Skeletal muscle satellite cell (primary cell): ENCODE measurements around the gene PLXNA4.

Experiments
- H3K27me3 ChIP-seq: 2 replicates; pipeline ENCODE4 v1.7.0; 2013; ENCODE audit warnings: low read length; ENCODE audit not compliant: control insufficient read depth, insufficient read depth
- H3K36me3 ChIP-seq: 2 replicates; pipeline ENCODE4 v1.7.0; 2013; ENCODE audit warnings: mild to moderate bottlenecking, control low read depth, low read length; ENCODE audit not compliant: insufficient read depth
- H3K4me1 ChIP-seq: 2 replicates; pipeline ENCODE4 v1.7.0; 2013; ENCODE audit warnings: low read length; ENCODE audit not compliant: control insufficient read depth, insufficient read depth
- H3K4me2 ChIP-seq: 2 replicates; pipeline ENCODE4 v1.7.0; 2013; ENCODE audit warnings: mild to moderate bottlenecking, low read length
- H3K4me3 ChIP-seq: 2 replicates; pipeline ENCODE4 v1.7.0; 2013; ENCODE audit warnings: low read length
- H3K9ac ChIP-seq: 2 replicates; pipeline ENCODE4 v1.7.0; 2013; ENCODE audit warnings: mild to moderate bottlenecking, low read depth, low read length, moderate library complexity
- H3K9me3 ChIP-seq: replicated peaks from 2 replicates; pipeline ENCODE4 v1.7.0; 2013; ENCODE audit warnings: mild to moderate bottlenecking, control low read depth, low read length

The PLXNA4 gene

DNA sequence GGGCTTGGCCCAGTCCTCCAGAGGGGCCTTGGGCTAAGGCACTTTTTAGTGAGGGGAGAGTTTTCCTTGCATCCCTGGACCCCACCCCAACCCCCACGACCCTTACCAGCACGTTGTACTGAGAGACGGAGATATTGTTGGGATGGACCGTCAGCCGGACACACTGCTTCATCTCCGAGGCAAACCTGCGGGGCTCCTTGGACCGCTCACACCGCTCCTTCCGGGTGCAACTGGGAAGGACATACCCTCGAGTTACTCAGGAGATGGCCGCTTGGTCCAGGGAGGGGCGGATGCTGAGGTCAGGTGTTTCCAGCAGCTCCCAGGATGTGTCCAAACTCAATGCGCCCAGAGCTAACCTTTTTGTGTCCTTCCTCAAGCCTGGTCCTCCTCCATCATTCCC is 348.0 kb downstream of the PLXNA4 start:
- Histone ChIP-seq H3K36me3 (no peaks in the 10 kb centered on the region), H3K9ac (no peak overlapping the region), H3K9me3 (no peaks in the 10 kb centered on the region), H3K4me1 (no peaks in the 10 kb centered on the region), H3K4me2 (no peak overlapping the region), H3K4me3 (no peak overlapping the region), H3K27me3 (no peaks in the 10 kb centered on the region)

- H3K9me3 ChIP-seq, result no peaks in the 10 kb centered on the region
- no peaks in the 10 kb centered on the region for H3K27me3 ChIP-seq
- no peak overlapping the region for H3K9ac ChIP-seq
- no peak overlapping the region for H3K4me2 ChIP-seq
- H3K4me3 ChIP-seq, result no peak overlapping the region
- no peaks in the 10 kb centered on the region for H3K4me1 ChIP-seq
- no peaks in the 10 kb centered on the region for H3K36me3 ChIP-seq
Measured at GRCh38 chr7:132226957-132227290, 349.3 kb downstream of the PLXNA4 start.

- Histone ChIP-seq H3K9me3 (no peaks in the 10 kb centered on the region), H3K36me3 (no peaks in the 10 kb centered on the region), H3K4me3 (no peak overlapping the region), H3K9ac (no peak overlapping the region), H3K4me2 (no peak overlapping the region), H3K4me1 (no peaks in the 10 kb centered on the region), H3K27me3 (no peaks in the 10 kb centered on the region)
Measured at GRCh38 chr7:132226046-132226956, 350.0 kb downstream of the PLXNA4 start.

- H3K27me3 ChIP-seq, result no peaks in the 10 kb centered on the region
- no peak overlapping the region for H3K4me2 ChIP-seq
- H3K4me1 ChIP-seq, result no peaks in the 10 kb centered on the region
- no peak overlapping the region for H3K4me3 ChIP-seq
- no peaks in the 10 kb centered on the region for H3K9me3 ChIP-seq
- H3K36me3 ChIP-seq, result no peaks in the 10 kb centered on the region
- H3K9ac ChIP-seq, result no peak overlapping the region
Measured at GRCh38 chr7:132225216-132226030, 350.8 kb downstream of the PLXNA4 start.

DNA sequence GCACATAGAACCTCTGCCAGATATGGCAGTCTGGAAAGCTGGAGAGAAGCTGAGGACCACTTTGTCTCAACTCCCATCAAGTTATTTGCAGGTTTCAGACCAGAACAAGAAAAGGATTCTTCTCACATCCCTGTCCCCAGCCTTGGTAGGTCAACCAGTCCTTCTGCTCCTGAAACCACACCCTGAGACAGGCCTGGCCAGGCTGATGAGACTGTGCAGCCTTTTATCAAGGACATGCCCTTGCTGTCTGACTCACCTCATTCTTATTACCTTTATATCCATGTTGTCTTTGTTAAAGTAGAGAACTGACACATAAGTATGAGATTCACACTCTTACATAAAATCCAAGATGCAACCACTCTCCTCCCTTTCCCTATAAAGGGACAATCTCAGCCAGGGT is 354.9 kb downstream of the PLXNA4 start:
- H3K4me3 ChIP-seq, result no peak overlapping the region
- H3K4me2 ChIP-seq, result no peak overlapping the region
- no peaks in the 10 kb centered on the region for H3K9me3 ChIP-seq
- H3K4me1 ChIP-seq, result no peaks in the 10 kb centered on the region
- no peaks in the 10 kb centered on the region for H3K27me3 ChIP-seq
- no peaks in the 10 kb centered on the region for H3K36me3 ChIP-seq
- no peak overlapping the region for H3K9ac ChIP-seq

- Histone ChIP-seq H3K4me3 (no peak overlapping the region), H3K4me1 (no peaks in the 10 kb centered on the region), H3K36me3 (no peaks in the 10 kb centered on the region), H3K9ac (no peak overlapping the region), H3K9me3 (no peaks in the 10 kb centered on the region), H3K4me2 (no peak overlapping the region), H3K27me3 (no peaks in the 10 kb centered on the region)
Measured at GRCh38 chr7:132220060-132220459, 356.2 kb downstream of the PLXNA4 start.

DNA sequence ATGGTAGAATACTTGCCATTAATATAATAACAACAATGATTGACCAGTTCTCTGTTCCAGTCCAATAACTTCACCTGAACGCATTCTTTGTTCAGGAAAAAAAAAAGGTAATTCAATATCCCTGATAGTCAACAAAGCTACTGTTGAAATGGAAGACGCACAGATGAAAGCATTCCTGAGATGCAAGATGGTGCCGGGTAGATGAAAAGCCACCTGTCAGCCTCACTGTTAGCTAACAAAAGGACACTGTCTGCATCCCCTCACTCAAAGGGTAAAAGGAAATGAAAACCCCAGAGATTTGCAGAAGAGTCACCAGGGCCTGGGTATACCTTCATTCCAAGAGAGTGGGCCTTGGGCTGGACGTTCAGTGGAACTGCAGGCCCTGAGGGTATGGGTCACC is 357.4 kb downstream of the PLXNA4 start:
- no peaks in the 10 kb centered on the region for H3K4me1 ChIP-seq
- no peak overlapping the region for H3K4me2 ChIP-seq
- H3K27me3 ChIP-seq, result no peaks in the 10 kb centered on the region
- no peaks in the 10 kb centered on the region for H3K9me3 ChIP-seq
- H3K36me3 ChIP-seq, result no peaks in the 10 kb centered on the region
- H3K9ac ChIP-seq, result no peak overlapping the region
- H3K4me3 ChIP-seq, result no peak overlapping the region

GRCh38 chr7:132216847-132217525 is 359.3 kb downstream of the PLXNA4 start:
- Histone ChIP-seq H3K4me1 (no peaks in the 10 kb centered on the region), H3K9me3 (no peaks in the 10 kb centered on the region), H3K4me2 (no peak overlapping the region)

GRCh38 chr7:132214452-132214851 is 361.8 kb downstream of the PLXNA4 start:
- Histone ChIP-seq H3K27me3 (no peaks in the 10 kb centered on the region), H3K4me1 (no peaks in the 10 kb centered on the region), H3K9me3 (no peaks in the 10 kb centered on the region), H3K9ac (no peak overlapping the region), H3K4me2 (no peak overlapping the region), H3K36me3 (no peaks in the 10 kb centered on the region), H3K4me3 (no peak overlapping the region)

More at GRCh38 chr7:132216847-132217525, 359.3 kb downstream of the PLXNA4 start:
- no peaks in the 10 kb centered on the region for H3K27me3 ChIP-seq
- no peak overlapping the region for H3K9ac ChIP-seq
- H3K36me3 ChIP-seq, result no peaks in the 10 kb centered on the region
- no peak overlapping the region for H3K4me3 ChIP-seq

DNA sequence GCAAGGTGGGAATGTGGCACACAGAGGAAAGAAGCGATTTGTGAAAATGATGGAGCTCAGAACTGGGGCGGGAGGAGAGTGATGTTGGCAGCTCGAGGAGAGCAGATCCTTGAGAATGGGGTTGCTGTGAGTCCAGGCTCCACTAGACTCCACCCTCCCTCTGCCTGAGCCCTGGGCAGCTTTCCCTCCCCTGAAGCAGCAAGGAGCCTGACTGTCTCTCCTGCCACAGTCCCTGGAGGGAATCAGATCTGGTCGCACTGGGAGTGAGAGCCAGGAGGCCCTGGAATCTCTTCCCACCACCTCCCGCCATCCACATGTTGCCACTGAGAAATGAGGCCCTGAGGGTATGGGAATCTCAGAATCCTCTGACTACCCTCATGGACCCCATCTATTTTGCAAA is 362.7 kb downstream of the PLXNA4 start:
- H3K4me2 ChIP-seq, result no peak overlapping the region
- no peaks in the 10 kb centered on the region for H3K9me3 ChIP-seq
- no peaks in the 10 kb centered on the region for H3K27me3 ChIP-seq
- H3K36me3 ChIP-seq, result no peaks in the 10 kb centered on the region
- H3K4me3 ChIP-seq, result no peak overlapping the region
- no peak overlapping the region for H3K9ac ChIP-seq
- H3K4me1 ChIP-seq, result no peaks in the 10 kb centered on the region

DNA sequence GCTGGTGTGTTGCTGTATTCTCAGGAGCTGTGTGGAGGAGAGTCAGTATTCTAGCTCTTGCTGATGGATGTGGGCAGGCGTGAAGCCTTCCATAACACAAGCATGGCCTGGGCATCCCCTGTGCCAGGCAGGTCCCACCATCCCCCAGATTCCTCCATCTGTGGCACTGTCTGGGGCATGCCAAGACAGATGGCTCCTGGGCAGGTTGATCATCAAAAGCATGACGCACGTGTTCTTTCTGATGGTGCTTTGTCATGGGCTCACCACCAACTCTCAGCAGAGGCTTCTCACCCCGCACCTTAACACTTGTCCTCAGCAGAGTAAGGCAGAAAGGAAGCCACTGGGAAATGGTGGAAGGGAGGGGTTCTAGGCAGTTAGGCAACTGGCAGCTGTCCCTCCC is 364.3 kb downstream of the PLXNA4 start:
- Histone ChIP-seq H3K9me3 (no peaks in the 10 kb centered on the region), H3K9ac (no peak overlapping the region)

More for the DNA sequence above, 364.3 kb downstream of the PLXNA4 start:
- Histone ChIP-seq H3K4me2 (no peak overlapping the region), H3K4me1 (no peaks in the 10 kb centered on the region), H3K27me3 (no peaks in the 10 kb centered on the region), H3K36me3 (no peaks in the 10 kb centered on the region), H3K4me3 (no peak overlapping the region)
